NCI-H345 treated with DMSO at 0.1 percent for 48 hours (cell line): Measurements from ENCODE around the gene HOTAIR.

ENCODE experiments used
- DNase-seq: peaks from one replicate; lab custom pipeline; 2025; ENCODE audit not compliant: unreplicated experiment; lab: John Stamatoyannopoulos, UW

HOTAIR gene

DNA sequence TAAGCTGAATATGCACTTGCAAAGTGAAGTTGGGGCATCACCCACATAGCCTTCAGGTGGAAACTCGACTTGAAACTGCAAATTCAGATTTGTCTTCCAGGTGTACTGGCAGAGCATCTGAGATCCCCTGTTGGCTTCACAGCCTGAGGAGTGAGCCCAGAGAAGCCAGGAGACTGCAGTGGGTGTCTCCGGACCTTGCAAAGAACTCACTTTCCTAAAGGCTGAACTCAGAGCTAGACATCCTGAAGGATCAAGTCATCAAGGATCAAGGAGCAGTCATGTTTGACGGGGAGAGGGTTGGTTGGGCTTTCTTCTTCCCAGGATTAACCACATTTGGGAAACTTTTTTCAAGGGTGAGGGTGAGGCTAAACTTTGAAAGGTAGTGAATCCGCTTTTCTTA, 45.2 kb downstream of the HOTAIR start:
- no peak for DNase-seq

DNA sequence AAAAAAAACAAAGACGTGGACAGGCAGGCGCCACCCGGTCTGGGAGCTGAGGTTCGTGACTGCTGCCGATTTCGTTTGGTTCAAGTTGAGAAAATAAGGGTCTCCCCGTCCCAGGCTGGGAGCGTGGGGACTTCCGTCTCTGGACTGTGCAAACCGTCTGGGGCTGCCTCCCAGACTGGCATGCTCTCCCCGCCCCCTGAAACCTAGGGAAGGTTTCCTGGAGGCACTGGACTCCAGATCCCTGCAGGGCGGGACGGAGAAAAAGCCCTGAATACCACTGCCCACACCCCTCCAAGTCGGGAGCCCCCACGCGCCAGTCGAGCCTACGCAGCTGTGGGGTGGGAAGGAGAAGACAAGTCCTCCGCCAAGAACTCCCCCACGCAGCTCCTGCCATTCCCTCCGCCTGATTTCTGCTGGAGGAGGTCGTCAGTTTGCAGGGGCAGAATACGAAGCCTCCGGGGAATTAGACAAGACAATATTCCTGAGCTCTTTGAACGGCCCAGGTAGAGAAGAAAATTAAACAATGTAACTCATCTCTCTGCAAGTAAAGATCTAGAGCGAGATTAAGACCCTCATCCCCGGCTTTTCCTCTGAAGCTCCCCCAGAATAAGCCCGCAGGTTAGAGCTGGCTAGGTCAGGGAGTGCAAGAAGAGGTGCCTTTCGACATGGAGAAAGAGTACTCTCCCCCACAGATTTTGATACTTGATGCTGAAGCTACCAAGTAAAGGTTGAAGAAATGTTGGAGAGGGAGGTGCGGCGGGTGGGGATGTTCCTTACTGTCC, 46.5 kb downstream of the HOTAIR start:
- DNase-seq: no peak

DNA sequence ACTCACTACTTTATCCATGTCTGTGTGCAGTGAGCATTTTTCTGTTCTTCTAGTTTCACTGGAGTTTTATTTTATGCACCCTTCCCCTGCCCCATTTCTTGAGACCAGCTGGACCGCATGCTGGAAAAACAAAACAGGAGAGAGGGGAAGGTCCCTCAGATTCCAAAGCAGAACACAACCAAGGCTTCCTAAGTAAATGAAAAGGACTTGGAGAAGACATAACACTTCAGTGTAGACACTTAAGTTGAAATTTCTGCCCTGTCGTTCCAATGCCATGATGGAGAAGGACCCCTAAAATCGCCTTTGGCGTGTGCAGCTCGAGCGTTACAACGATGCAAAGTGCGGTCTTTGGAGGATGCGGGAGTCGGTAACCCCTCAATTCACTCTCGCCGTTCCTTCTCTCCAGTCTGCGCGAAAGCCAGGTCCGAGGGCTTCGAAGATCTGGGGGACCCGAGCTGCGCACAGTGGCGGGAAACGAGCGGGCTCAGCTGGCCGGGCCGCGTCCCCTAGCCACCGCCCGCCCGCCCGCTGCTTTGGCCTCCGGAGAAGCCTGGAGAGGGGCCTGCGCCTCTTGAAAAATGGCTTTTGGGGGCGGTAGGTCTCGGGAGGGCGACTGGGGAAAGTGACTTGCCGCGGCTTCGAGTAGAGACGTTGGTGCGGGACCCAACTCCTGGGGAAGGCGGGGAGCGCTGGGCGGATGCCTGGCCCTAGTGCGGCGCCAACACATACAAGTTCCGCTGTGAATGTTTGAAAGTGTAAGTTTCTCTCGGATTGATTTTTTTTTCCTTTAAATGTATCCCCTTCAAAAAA, 47.3 kb downstream of the HOTAIR start:
- DNase-seq: no peak

DNA sequence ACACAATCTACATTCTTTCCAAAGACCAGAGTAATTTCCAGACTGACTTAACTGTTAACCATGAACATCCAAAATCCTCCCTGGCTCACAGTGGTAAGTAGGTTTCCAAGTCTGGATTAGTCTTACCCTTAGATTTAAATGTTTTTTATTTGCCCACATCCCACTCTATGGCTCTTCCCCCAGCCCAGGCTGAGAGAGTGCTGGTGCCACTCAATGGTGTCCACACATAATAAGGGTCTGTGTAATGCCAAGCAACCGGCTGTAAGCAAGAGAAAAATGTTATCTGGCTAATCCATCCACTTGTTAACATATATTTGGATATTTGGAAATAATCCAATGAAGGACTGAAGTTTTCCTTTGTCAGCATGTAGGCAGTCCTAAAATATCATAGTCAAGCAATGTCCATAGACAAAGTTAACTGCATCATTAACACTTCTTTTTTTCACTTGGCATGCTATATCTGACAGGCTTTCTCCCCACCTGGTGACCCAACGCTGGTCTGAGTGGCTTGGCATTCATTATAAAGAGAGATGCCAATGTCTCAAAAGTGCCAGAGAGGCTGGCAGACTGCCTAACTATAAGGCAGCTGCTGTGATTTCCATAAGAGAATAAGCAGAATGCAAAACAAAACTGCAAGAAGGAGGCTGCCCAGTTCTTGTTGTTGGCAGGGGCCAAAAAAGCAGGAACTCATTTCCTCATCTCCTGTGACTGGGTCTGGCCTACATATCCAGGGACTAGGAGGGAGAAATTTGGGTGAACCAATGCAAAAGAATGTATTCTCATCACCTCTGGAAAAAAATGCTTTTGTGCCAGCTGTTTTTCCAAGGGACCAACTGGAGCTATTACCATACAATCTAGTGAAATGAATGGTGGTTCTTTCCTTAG, 50.0 kb downstream of the HOTAIR start:
- no peak for DNase-seq

DNA sequence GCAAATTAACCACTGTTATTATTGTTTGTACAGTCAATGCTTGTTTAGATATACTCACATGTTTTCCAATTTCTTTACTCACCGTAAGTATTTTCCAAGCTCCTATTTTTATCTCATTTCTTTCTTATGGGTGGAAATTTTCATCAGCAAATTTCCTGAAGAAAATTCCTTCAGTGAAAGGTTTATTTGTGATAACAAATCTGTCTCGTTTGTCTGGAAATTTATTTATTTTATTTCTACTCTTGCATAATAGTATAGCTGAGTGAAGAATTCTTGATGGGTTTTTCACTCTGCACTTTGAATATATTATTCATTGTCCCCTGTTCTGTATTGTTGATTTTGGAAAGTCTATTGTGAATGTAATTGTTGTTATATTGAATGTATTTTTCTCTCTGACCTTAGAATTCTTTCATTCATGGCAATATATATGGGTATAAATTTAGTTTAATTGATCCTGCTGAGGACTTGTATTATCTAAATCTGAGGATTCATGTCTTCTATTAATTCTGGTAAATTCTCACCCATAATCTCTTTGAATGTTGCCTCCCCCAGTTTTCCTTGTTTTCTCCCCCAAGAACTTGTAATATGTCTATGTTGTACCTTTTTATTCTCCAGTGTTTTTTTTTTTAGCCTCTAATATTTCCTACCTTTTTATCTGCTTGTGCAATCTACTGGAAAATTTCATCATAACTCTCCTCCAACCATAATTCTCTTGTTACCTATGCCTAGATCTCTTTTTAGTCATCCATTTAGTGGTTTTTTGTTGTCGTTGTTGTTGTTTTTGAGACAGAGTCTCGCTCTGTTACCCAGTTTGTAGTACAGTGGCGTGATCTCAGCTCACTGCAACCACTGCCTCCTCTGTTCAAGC, 57.7 kb downstream of the HOTAIR start:
- DNase-seq: no peak
